HG03135 (cell line): ENCODE measurements around the gene KCNJ5.

Experiments used
- ATAC-seq: cut with Tn5 transposase; IDR thresholded peaks from one replicate; pipeline ENCODE4 v1.9.1; 2021; ENCODE audit warnings: mild to moderate bottlenecking, moderate library complexity; ENCODE audit not compliant: unreplicated experiment

Gene KCNJ5

DNA sequence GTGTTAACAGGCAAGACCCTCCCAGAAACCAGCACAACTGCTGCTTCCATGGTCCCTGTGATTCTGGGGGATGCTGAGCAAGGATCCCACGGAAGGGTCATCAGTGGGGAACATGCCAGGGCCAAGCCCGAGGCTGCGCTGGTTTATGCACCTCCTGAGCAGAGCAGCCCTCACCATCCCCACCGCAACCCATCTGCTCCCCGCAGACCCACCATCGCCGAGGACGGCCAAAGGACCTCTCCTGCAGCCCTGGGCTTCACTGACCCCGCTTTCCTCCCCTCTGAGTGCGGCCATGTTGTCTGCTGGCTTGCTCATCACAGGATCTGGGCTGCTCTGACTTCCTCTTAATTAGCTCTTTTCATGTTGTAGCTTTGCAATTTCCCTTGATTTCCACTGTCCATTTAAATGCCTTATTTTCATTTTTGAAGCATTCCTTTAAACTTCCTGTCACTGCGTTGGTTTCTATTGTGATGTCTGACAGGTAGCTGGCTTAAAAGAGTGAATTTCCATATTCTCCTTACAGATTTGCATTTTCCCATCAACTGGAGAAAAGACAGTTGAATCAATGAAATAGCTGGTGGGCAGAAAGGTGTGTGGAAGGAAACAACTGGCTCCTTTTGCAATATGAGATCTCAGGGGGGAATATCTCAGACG lies 36.7 kb downstream of the KCNJ5 start:
- no peak for ATAC-seq

DNA sequence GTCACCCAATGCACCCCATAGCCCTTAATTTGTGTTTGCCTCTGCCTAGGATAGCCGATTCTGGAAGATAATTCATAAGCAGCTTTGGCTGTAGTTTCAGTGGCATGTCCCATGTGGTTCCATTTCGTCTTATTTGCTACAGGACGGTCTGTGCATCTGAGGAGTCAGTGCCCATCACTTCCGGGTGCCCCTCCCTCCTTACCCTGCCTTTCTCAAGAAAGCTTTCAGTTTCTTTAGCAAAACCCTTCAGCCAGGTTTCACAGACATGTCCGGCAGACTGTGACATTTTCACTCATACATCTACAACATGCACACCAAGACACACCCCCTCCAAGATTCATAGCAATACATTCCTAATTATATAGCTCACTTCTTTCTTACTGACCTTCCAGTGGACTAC lies 37.2 kb downstream of the KCNJ5 start:
- peak; percentile 98 for ATAC-seq

DNA sequence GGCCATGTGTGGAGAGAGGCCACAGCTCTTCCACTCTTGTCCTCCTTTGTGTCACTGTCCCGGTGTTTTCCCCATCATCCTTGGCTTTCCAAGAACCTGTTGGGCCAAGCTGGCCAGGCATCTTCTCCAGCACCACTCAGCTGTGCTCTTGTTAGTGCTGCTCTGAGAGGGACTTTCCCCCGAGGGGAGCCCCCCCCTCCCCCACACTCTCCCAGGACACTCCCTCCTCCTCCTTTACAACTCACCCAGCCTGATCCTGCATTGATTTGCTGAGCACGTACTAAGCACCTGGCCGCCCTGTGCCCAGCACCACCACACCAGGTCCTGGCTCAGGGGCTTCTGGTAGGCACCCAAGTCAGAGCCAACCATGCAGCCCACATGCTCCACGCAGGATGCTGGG lies 38.3 kb downstream of the KCNJ5 start:
- ATAC-seq: no peak

DNA sequence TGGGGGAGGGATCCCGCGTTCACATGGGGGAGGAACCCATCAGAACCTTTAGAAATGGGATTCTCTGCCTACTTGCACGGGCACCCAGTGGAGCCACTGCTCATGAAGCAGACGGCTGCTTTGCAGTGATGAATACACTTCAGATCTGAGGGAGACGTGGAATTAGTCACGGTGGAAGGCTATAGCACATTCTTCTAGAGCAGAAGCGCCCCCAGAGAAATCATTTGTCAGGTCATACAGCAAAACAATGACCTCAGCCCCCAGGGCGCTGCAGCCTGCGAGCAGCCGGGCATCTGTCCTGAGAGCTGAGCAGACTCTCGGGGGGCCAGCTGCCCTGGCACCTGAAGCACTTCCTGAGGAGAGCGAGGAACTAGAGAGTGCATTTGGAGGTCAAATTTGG lies 38.8 kb downstream of the KCNJ5 start:
- no peak for ATAC-seq

DNA sequence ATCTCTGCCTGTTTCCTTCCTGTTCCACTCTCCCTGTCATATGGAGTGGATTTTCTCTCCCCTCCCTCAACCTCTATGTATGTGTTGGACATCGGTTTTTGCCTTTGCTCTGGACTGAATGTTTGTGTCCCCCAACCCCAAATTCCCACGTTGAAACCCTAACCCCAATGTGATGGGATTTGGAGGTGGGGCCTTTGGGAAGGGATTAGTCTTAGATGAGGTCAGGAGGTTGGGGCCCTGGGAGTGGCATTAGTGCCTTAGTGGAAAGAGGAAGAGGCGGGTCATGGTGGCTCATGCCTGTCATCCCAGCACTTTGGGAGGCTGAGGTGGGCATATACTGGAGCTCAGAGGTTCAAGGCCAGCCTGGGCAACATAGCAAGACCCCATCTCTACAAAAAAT lies 39.9 kb downstream of the KCNJ5 start:
- no peak for ATAC-seq

DNA sequence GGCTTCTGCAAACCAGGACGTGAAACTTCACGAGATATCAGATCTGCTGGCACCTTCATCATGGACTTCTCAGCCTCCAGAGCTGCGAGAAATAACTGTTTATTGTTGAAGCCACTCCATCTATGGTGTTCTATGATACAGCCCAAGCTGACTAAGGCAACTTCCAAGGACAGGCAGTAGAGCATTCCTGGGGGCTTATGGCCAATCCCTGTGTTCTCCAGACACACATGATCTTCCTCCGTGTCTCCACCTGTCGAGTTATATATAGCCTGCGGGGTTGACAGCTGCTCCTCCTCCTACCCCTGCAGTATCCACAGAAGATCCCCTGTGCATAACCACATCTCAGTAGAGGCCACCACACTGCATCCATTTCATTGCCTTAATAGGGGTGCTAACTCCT lies 40.5 kb downstream of the KCNJ5 start:
- no peak for ATAC-seq

DNA sequence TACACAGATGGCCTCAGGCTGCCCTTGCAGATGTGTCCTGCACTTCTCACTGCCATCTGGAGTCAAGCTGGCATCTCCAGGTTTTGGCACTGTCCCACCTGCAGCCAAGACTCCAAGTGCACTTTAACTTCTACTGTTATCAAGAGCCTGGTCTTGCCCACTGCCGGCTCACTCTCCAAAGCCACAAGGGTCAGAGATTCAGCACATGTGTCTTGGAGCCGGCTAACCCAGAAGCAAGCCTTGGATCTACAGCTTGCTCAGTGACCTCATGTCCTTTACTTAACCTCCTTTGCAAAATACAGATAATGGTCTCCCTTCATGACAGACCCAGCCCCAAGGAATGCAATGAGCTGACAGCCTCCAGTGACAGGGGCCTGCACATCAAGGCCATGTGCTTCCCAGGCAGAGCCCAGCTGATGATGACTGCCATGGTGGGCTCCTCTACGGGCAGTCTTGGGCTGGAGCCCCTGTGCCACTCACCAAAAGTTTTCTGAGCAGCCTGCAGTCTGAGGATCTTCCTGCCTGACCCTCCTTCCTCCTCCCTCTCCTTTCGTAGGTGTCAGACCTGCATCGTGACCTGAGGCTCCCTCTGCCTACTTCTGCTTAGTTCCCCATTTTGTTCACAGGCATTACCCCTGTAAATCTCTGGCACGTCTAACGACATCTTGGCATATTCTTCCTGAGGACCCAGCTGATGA lies 42.5 kb downstream of the KCNJ5 start:
- no peak for ATAC-seq

DNA sequence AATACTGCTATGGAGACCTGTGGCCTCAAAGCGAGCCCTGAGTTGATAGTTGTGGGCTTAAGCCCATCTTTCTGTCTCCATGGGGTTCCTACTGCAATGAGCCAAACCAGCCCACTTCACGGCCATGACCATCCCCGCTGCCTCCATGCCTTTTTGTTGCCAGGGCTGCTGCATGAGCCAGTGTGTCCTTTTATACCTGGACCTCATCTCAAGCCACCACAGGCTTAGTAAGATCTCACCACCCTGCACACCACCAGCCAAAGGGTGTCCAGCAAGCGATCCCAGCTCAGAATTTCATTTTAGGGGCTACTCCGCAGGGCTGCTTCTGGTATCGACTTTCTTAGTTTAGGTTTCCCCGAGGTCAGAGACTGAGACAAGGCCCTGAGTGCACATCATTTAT lies 43.2 kb downstream of the KCNJ5 start:
- ATAC-seq: no peak

DNA sequence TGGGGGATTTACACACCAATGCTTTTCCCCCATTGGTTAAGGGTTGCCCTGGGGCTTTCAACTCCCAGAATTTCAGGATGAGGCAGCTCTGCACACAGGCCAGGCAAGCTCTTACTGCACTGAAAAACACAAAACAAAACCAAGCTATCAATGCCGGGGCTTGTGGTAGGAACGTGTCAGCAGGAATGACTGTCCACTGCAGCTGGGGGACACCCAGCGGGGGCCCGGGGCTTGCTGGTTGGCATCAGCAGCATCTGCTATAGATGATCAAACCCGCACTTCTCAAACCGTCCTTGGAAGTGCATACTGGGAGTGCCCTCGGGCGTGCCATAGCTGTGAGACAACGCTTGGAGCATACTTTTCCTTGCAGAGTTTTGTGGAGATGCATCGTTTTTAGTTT lies 43.8 kb downstream of the KCNJ5 start:
- ATAC-seq: no peak

DNA sequence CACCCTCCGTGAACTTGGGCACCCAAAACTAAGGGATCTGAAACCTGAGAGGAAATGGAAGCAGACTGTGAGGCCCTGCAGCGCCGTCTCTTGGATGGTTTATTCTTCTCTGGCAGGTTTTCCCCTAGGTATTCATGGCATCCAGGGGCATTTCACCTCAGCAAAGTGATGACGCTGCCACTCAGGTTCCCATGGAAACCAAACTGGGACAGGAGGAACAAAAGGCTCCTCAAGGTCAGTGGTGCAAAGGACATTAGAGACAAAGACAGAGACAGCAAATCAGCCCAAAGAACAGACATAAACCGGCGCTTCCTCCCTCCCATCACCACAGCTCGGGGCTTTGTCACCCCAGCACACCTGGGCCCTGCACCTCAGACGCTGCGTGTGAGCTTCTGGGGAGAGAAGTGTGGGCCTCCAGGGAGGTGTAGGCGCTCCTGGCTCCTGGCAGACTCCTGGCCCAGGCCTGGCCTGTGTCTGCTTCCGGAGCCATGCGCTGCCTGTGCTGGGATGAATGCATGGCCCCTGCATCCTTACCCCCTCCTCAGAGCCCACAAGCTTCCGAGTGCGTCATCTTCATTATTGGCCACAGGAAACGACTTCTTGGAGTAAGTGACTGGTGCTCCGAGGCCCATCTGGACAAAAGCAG lies 45.6 kb downstream of the KCNJ5 start:
- ATAC-seq: no peak

DNA sequence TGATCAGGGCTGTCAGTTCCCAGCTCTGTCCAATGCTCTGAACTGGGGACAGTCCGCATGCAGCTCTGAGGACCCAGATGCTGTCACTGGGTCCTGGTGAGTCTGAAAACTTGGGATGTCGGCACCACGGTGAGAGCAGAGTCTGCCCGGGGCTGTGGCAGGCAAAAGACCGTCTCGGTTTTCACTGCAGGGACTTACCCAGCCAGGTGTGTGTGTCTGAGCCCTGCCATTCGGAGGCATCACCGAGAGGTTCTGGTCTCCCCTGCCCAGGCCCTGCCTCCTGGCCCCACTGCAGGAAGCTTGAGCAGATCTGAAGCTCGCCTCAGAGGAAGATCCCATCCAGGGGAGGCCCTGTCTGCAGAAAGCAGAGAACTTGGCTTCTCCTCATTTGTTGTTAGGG lies 46.3 kb downstream of the KCNJ5 start:
- ATAC-seq: no peak

DNA sequence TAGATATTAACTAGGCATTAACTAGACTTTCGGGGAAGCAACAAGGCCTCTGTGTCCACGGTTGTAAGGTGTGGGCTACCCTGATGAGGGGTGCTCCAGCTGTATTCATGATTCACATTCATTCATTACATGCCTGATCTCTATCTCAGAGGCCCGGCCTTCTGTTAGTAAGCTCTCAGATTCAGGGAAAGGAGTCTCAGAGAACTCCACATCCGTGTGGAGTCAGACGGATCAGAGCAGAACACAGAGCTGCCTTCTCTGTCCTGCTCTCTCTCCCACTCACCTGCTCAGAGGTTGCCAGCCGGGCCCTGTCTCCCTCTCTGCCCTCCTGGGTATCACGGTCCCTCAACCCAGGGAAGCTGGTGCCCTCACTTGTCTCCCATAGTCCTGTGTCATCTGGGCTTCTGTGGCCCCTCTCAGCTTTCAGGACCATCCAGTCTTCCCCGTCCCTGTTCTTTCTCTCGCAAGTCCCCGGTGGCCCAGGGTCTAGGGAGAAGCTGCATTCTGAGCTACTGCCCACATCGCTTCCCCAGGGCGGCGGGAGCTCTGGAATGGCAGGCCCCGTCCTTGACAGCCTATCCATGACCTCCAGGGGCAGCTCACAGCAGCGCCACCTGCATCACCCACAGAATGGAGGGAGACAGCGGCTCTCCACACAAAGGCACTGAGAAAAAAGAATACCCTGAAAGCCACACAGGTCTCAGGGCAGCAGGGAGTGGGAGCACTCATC lies 47.2 kb downstream of the KCNJ5 start:
- no peak for ATAC-seq

DNA sequence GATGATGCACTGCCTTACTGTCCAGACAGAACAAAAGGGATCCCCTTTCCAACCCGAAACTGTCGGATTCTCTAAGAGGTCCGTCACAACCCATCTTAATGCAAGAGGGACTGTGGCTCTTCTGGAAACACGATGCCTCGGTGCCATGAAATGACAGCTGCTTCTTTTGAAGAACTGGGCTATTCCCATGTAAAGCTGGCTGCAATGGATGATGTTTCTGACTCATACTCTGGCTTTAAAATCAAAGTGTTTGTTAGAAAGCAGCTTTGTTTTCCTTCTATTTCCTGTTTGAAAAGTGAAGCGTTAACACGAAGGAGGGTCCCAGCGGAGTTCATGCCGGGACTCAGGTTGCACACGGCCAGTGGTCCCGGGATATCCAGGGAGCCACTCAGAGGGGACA lies 48.4 kb downstream of the KCNJ5 start:
- no peak for ATAC-seq

DNA sequence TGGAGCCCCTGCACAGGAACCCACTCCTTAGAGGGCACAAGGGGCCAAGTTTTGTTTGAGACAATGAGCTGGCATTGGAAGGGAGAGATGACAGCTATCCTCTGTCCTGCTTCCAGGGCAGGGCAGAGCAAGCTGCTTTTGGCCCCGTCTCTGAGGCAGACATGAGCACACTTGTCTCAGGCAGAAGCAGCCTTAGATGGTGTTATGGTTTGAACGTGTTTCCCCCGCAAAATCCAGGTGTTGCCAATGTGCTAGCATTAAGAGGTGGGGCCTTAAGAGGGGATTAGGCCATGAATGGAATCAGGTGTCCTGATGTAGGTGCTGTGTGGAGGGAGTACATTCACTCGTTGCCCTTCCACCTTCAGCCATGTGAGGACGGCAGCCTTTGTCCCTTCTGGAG lies 49.0 kb downstream of the KCNJ5 start:
- ATAC-seq: no peak

DNA sequence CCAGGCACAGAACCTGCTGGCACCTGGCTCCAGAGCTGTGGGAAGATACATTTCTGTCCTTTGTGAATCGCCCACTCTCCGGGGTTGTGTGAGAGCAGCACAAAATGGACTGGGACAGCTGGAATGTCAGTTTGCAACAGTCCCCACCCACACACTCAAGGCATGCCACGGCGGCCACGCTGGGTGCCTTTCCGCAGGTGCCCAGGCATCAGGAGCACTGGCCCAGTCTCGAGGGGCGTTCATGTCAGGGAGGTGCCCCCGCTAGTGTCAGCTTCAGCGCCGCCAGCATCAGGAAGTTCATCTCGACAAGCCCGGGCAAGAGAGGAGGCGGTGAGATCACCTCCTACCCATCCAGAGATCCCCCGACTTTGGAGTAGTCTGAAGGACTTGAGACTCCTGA lies 49.4 kb downstream of the KCNJ5 start:
- no peak for ATAC-seq

DNA sequence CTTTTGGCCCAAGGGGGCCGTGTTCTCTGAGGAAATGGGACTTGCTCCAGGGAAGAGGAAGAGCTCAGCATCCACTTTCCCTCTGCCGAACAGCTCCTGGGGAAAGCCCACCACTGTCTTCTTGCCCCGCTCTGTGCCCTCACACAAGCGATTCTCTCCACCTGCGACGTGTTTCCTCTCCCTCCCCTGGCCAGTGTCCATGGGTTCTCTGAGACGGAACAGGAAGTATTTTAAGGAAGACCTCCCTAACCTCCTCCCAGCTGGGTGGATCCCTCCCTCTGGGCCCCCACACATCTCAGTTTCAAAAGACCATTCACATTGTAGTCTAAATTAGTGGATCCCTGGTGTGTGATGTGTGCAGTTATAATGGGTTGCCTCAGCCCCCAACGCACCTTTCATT lies 50.0 kb downstream of the KCNJ5 start:
- ATAC-seq: no peak

DNA sequence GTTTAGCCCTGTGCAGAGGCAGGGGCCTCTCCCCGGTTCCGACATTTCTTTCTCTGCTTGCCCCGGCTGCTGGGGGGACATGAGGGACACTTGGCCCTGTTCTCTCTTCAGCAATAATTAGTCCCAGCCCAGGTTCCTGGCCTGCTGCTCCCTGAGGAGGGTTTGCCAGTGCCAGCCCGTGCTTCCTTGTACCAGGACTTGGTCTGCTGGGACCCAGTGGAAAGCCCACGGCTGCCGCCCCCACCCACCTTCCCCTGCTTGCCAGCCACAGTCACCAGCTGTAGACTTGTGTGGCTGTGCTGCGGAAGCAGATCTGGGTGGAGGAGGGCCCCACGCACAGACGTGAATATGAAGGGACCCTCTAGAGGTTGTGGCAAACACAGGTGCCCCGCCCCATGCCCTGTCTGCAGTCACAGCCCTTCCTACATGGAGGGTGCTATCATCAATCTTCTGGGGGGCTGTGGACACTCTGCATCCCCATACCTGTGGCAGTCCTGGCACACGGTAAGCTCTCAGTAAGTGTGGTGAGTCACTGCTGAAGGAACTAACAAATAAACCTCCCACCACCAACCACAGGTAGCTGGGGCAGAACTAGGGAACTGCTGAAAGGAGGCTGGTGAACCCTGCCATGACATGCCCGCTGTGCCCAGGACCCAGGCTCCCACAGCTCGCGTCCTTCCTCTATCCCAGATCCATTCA lies 50.6 kb downstream of the KCNJ5 start:
- no peak for ATAC-seq

DNA sequence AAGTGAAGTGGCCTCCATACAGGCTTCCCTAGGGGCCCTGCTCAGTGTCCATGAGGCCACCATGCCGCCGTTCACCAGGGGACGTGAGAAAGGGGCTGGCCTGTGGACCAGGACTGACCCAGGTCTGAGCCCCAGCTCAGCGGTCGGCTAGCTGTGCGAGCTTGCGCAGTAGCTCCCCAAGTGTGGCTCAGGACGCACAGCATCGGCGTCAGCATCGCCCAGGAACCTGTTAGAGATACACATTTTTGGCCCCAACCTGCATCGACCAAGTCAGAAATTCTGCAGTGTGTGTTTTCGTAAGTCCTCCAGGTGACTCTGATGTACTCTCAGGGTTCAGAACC lies 51.1 kb downstream of the KCNJ5 start:
- no peak for ATAC-seq

DNA sequence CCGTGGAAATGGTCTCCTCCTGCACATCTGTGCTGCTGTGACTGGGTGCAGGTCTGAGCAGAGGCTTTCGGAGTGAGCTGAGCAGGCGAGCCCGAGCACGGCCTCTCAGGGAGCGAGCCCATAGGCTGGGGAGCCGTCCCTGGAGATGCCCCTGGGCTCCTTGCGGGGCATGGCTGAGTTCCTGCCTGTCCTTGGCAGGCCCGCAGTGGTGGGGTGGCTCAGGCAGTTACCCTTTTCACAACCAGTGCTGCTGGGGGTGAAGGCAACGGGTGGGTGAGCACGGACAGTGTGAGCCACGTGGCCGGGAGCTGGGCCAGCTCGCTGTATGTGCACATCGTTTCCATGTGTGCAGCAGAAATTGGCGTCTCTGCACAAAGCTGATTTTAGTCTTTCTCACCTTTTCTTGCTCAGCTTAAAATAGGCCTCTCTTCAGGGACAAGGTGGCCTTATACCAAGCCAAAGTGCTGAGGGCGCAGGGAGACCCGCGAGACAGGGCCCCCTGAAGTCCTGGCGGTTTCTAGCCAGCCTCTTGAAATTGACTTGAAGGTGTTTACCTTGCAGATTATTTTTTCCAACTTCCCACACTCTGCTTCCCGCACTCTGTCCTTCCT lies 51.8 kb downstream of the KCNJ5 start, which contains the start of gene TP53AIP1:
TSS of gene TP53AIP1 (minus strand) at position 55 of the 611 bp plus-strand sequence. CDS start 5,053 bp downstream, outside the sequence.
- no peak for ATAC-seq

DNA sequence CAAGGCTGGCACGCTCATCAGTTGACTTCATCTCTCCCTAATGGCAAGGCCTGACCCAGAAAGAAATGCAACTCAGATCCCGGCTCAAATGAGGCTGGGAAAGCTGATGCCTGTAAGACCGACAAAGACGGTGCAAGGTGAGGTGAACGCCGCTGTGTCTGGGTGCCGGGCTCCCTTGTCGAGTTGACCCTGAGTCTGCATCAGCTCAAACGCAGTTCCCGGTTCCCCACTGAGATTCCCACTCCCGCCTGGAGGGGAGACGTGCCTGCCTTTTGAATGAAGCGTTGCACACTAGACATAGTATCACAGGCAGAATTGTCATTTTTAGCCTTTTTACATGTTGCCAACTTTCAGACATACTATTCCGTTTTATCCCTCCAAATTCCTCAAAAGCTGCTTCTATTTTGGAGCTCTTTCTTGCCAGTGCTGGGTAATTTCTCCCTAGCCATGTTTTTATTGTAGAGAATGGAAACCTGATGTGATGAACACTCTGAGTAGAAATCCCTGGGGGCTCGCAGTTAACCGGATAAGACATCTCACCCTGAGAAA lies 52.3 kb downstream of the KCNJ5 start:
- ATAC-seq: no peak
